ENCODE results near the gene GPRC5B. TPM values are rescaled to one million over a fixed set of nuclear protein-coding genes. Genes with fewer than 3 reads are reported as not detected.

GPRC5B gene
- total and polyA plus RNA-seq, 2 donors (not counting 3 experiments of a cell fraction or from before 2014, with no cell fraction given) = 42.3 TPM

DNA sequence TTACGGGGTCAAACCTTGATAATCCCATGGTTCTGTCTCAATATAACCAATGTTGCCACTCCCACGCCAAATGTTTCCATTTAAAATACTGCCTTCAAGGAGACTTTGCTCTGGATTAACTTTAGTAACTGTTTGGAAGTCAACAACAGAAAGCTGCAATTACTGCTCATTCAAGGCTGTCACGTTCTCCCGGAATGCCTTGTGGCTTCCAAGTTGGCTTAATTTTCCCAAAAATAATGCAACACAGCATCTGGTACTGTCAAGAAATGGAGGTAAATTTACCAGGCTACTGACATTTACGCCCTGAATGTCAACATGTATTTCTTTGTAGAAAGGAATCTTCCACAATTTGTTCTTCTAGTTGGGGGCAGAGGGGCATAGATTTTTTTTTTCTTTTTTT is 38.2 kb downstream of the GPRC5B start:
- DNase-seq (ENCODE audit: low read depth, low spot score) = no peak
- H3K9me3 ChIP-seq (replicated peaks; ENCODE audit: control insufficient read depth, insufficient read depth, low read length) = no peaks in the 10 kb centered on the region
- H3K27ac ChIP-seq (ENCODE audit: insufficient read depth, low read depth, low read length) = no peak overlapping the region
- H3K4me3 ChIP-seq (replicated peaks in 1 of 3; ENCODE audit: insufficient read depth in 1 of 3, low read depth in 1 of 3, low read length in 3 of 3) = no peak overlapping the region
- H4K20me1 ChIP-seq (replicated peaks; ENCODE audit: control insufficient read depth, extremely low read depth, insufficient read depth, low read length) = no peaks in the 10 kb centered on the region
- H3K79me2 ChIP-seq (ENCODE audit: control insufficient read depth, insufficient read depth, low read length) = no peaks in the 10 kb centered on the region
- no peak overlapping the region for H2AFZ ChIP-seq (ENCODE audit: low read depth, low read length)
- H3K36me3 ChIP-seq (ENCODE audit: control insufficient read depth in 2 of 2, extremely low read depth in 1 of 2, insufficient read depth in 2 of 2, low read length in 2 of 2) = no peaks in the 10 kb centered on the region
- intact Hi-C loops (cut with micrococcal nuclease) (no loop called here), dilution Hi-C loops (cut with MboI; ENCODE audit: extremely low pct_ligation_motif_present, low sequenced_read_pairs) (no loop called here)
- H3K4me2 ChIP-seq (ENCODE audit: insufficient read depth, low read length) = no peak overlapping the region
- BruUV-seq (replicated peaks) = no TSS peak
- H3K4me1 ChIP-seq (ENCODE audit: control insufficient read depth, extremely low read depth, insufficient read depth, low read length) = peaks cover 9% of the 10 kb centered on the region
- FAIRE-seq = no peak
- no peak for TF ChIP-seq GATA2 (IDR thresholded peaks at IDR 0.05; ENCODE audit: insufficient read depth, insufficient read length, low read depth, low read length)
- no peak for TF ChIP-seq FOS (IDR thresholded peaks at IDR 0.05; ENCODE audit: borderline replicate concordance, insufficient read depth, low read length)
- TF ChIP-seq, protein P1, sequence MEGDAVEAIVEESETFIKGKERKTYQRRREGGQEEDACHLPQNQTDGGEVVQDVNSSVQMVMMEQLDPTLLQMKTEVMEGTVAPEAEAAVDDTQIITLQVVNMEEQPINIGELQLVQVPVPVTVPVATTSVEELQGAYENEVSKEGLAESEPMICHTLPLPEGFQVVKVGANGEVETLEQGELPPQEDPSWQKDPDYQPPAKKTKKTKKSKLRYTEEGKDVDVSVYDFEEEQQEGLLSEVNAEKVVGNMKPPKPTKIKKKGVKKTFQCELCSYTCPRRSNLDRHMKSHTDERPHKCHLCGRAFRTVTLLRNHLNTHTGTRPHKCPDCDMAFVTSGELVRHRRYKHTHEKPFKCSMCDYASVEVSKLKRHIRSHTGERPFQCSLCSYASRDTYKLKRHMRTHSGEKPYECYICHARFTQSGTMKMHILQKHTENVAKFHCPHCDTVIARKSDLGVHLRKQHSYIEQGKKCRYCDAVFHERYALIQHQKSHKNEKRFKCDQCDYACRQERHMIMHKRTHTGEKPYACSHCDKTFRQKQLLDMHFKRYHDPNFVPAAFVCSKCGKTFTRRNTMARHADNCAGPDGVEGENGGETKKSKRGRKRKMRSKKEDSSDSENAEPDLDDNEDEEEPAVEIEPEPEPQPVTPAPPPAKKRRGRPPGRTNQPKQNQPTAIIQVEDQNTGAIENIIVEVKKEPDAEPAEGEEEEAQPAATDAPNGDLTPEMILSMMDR (IDR thresholded peaks at IDR 0.05; ENCODE audit: extremely low read depth in 1 of 2, insufficient read depth in 1 of 2, low read depth in 1 of 2, low read length in 2 of 2) = no peak
- no peak for TF ChIP-seq EZH2 (IDR thresholded peaks at IDR 0.05; ENCODE audit: borderline replicate concordance, low read depth, low read length, severe bottlenecking)
- TF ChIP-seq, protein P2, sequence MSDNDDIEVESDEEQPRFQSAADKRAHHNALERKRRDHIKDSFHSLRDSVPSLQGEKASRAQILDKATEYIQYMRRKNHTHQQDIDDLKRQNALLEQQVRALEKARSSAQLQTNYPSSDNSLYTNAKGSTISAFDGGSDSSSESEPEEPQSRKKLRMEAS (IDR thresholded peaks at IDR 0.05; ENCODE audit: insufficient read depth, insufficient read length) = no peak
- no peak for TF ChIP-seq JUN (IDR thresholded peaks at IDR 0.05; ENCODE audit: borderline replicate concordance, insufficient read depth, insufficient read length, low read depth)
- TF ChIP-seq MYC (IDR thresholded peaks at IDR 0.05; ENCODE audit: low read depth, low read length) = no peak
- no peak for TF ChIP-seq POLR2AphosphoS5 (IDR thresholded peaks at IDR 0.05; ENCODE audit: insufficient read depth, low read depth, low read length)
- TF ChIP-seq POLR2A (IDR thresholded peaks at IDR 0.05; ENCODE audit: low read depth, low read length) = no peak
- CTCF ChIA-PET = interaction anchor here (0.8 kb wide), 1 partner anchor 19 kb away, joined by 3 read pairs; no protein-coding TSS in a partner anchor
- POLR2A ChIA-PET = no interaction called here
- H3K9me1 ChIP-seq (replicated peaks; ENCODE audit: control insufficient read depth, extremely low read depth, insufficient read depth, low read length) = no peaks in the 10 kb centered on the region
- H3K27me3 ChIP-seq (ENCODE audit: control insufficient read depth in 2 of 2, insufficient read depth in 2 of 2, low read length in 2 of 2) = no peaks in the 10 kb centered on the region
- H3K9ac ChIP-seq (replicated peaks; ENCODE audit: extremely low read depth, insufficient read depth, low read length) = no peak overlapping the region

Data from endothelial cell of umbilical vein (primary cell).